Endothelial cell of umbilical vein (primary cell): ENCODE measurements around the gene FBXL17. TPM values are rescaled to one million over a fixed set of nuclear protein-coding genes. Genes with fewer than 3 reads are reported as not detected.

ENCODE experiments used
- BruUV-seq: library from RNA; stranded (reverse); fragments of 400-500 nt; replicated peaks from 2 replicates; lab custom pipeline; 2021; lab: Mats Ljungman, UMichigan
- CTCF ChIA-PET: fragments of 300-600, 350-600 bp; sonication (Branson Sonifier 250); formaldehyde crosslinking; loops from one replicate; lab custom pipeline; 2021; ENCODE audit warnings: antibody characterized with exemption, inconsistent platforms; lab: Charles Lee
- POLR2A ChIA-PET: fragments of 300-600, 350-600 bp; sonication (Branson Sonifier 250); formaldehyde crosslinking; loops from one replicate; lab custom pipeline; 2021; ENCODE audit warnings: antibody characterized with exemption, inconsistent platforms; lab: Charles Lee
- DNase-seq: peaks from one replicate; pipeline ENCODE4 v3.0.0-alpha.2; 2011; ENCODE audit warnings: low read depth, low spot score
- FAIRE-seq: peaks from 2 replicates; lab custom pipeline; 2011; peaks lifted over from hg19 to GRCh38; lab: Jason Lieb, UNC
- H2AFZ ChIP-seq: 2 replicates; pipeline ENCODE4 v1.6.0; 2012; ENCODE audit warnings: low read depth, low read length, control low read depth, inconsistent platforms
- H3K27ac ChIP-seq: 2 replicates; pipeline ENCODE4 v1.5.1; 2011; ENCODE audit warnings: low read depth, mild to moderate bottlenecking, control low read depth, low read length, moderate library complexity; ENCODE audit not compliant: insufficient read depth
- H3K27me3 ChIP-seq, 2 experiments: 2 replicates each; pipeline versions ENCODE4 v1.6.0 to v1.6.1; 2011; ENCODE audit warnings: low read length in 2 of 2, mixed read lengths in 1 of 2; ENCODE audit not compliant: control insufficient read depth in 2 of 2, insufficient read depth in 2 of 2
- H3K36me3 ChIP-seq, 2 experiments: 2 replicates in 1 of 2; 3 replicates in 1 of 2; pipeline ENCODE4 v1.5.1; 2011; ENCODE audit warnings: low read length in 2 of 2, mild to moderate bottlenecking in 1 of 2, moderate library complexity in 1 of 2; ENCODE audit not compliant: control insufficient read depth in 2 of 2, insufficient read depth in 2 of 2; ENCODE audit errors: extremely low read depth in 1 of 2
- H3K4me1 ChIP-seq: 3 replicates; pipeline ENCODE4 v1.5.1; 2011; ENCODE audit warnings: mild to moderate bottlenecking, low read length; ENCODE audit not compliant: control insufficient read depth, insufficient read depth; ENCODE audit errors: extremely low read depth
- H3K4me2 ChIP-seq: 2 replicates; pipeline ENCODE4 v1.6.1; 2011; ENCODE audit warnings: low read length, control low read depth, mixed read lengths; ENCODE audit not compliant: insufficient read depth
- H3K4me3 ChIP-seq, 3 experiments: fragments of 200-600 bp in 1 of 3; sonication (generic), shearing (Covaris generic) in 1 of 3; replicated peaks in 1 of 3; 2 replicates each; pipeline ENCODE4 v1.5.1; 2011 to 2016; ENCODE audit warnings: control low read depth in 3 of 3, low read length in 3 of 3, mild to moderate bottlenecking in 2 of 3, inconsistent platforms in 1 of 3, low read depth in 1 of 3, moderate library complexity in 1 of 3; ENCODE audit not compliant: insufficient read depth in 1 of 3
- H3K79me2 ChIP-seq: 2 replicates; pipeline ENCODE4 v1.6.0; 2012; ENCODE audit warnings: low read length, inconsistent platforms; ENCODE audit not compliant: control insufficient read depth, insufficient read depth
- H3K9ac ChIP-seq: replicated peaks from 2 replicates; pipeline ENCODE3; 2011; ENCODE audit warnings: low read length, control low read depth; ENCODE audit not compliant: insufficient read depth; ENCODE audit errors: extremely low read depth
- H3K9me1 ChIP-seq: replicated peaks from 3 replicates; pipeline ENCODE4 v1.6.0; 2011; ENCODE audit warnings: mild to moderate bottlenecking, low read length; ENCODE audit not compliant: control insufficient read depth, insufficient read depth; ENCODE audit errors: extremely low read depth
- H3K9me3 ChIP-seq: replicated peaks from 2 replicates; pipeline ENCODE4 v1.5.1; 2012; ENCODE audit warnings: low read length, inconsistent platforms; ENCODE audit not compliant: control insufficient read depth, insufficient read depth
- H4K20me1 ChIP-seq: replicated peaks from 2 replicates; pipeline ENCODE3; 2011; ENCODE audit warnings: mild to moderate bottlenecking, low read length; ENCODE audit not compliant: control insufficient read depth, insufficient read depth; ENCODE audit errors: extremely low read depth
- EZH2 ChIP-seq: IDR thresholded peaks from 2 replicates; pipeline ENCODE4 v1.6.1; 2012; ENCODE audit warnings: borderline replicate concordance, low read depth, mild to moderate bottlenecking, moderate library complexity, low read length, inconsistent platforms; ENCODE audit not compliant: severe bottlenecking
- GATA2 ChIP-seq: IDR thresholded peaks from 2 replicates; pipeline ENCODE4 v1.7.0; 2011; ENCODE audit warnings: low read depth, mild to moderate bottlenecking, moderate library complexity, mixed read lengths, low read length; ENCODE audit not compliant: insufficient read length, insufficient read depth
- JUN ChIP-seq: IDR thresholded peaks from 2 replicates; pipeline ENCODE4 v1.6.1; 2011; ENCODE audit warnings: borderline replicate concordance, low read depth; ENCODE audit not compliant: insufficient read length, insufficient read depth
- MAX ChIP-seq: IDR thresholded peaks from 2 replicates; pipeline ENCODE4 v1.6.1; 2011; ENCODE audit not compliant: insufficient read depth, insufficient read length
- MYC ChIP-seq: IDR thresholded peaks from one replicate; pipeline ENCODE4 v1.6.1; 2011; ENCODE audit warnings: mild to moderate bottlenecking, low read depth, low read length
- dilution Hi-C: fragments of 300-500 bp; cut with MboI; formaldehyde crosslinking; loops from one replicate; pipeline ENCODE4 v1.15.0; 2019; ENCODE audit warnings: low sequenced_read_pairs; ENCODE audit not compliant: extremely low pct_ligation_motif_present
- intact Hi-C: fragments of 100-400 bp; cut with micrococcal nuclease; formaldehyde crosslinking; loops from one replicate; pipeline ENCODE4 v1.10.0; 2022
- polyA plus RNA-seq, 4 experiments: library from polyadenylated mRNA; depleted of rRNA in 3 of 4; stranded (reverse) in 3 of 4; unstranded in 1 of 4; fragments of >200 nt; gene quantifications; 2 replicates each; pipeline versions ENCODE4 v1.2.1 to v1.2.3, GENCODE V29; 2011 to 2012; ENCODE audit warnings: missing spikeins in 1 of 4
- total RNA-seq: library from RNA; stranded (reverse); gene quantifications from 2 replicates; pipeline ENCODE4 v1.2.3, GENCODE V29; 2021

FBXL17 gene
- total and polyA plus RNA-seq, 2 donors (not counting 3 experiments of a cell fraction or from before 2014, with no cell fraction given): 2.7 to 8.8 TPM

GRCh38 chr5:108196276-108196675, 185.6 kb downstream of the FBXL17 start:
- Histone ChIP-seq H3K9me3 (no peaks in the 10 kb centered on the region), H3K36me3 (no peaks in the 10 kb centered on the region), H3K9me1 (no peaks in the 10 kb centered on the region), H3K4me2 (no peak overlapping the region), H4K20me1 (no peaks in the 10 kb centered on the region), H3K79me2 (no peaks in the 10 kb centered on the region), H3K9ac (no peak overlapping the region), H3K4me3 (no peak overlapping the region), H3K27ac (no peak overlapping the region), H3K4me1 (no peaks in the 10 kb centered on the region), H2AFZ (no peak overlapping the region), H3K27me3 (no peaks in the 10 kb centered on the region)
- POLR2A ChIA-PET: no interaction called here
- CTCF ChIA-PET: interaction anchor here (1.3 kb wide), 1 partner anchor 64 kb away, joined by 3 read pairs; no protein-coding TSS in a partner anchor
- DNase-seq (no peak), FAIRE-seq (no peak)
- intact Hi-C loops (no loop called here), dilution Hi-C loops (no loop called here)
- TF ChIP-seq GATA2 (no peak), MAX (no peak), EZH2 (no peak), JUN (no peak)
- BruUV-seq: no TSS peak

- CTCF ChIA-PET: interaction anchor here (0.9 kb wide), 2 partner anchors 11 to 13 kb away, joined by 3 read pairs; no protein-coding TSS in a partner anchor
- no TSS peak for BruUV-seq
- FAIRE-seq (no peak), DNase-seq (no peak)
- Histone ChIP-seq H3K9ac (no peak overlapping the region), H2AFZ (no peak overlapping the region), H3K4me1 (no peaks in the 10 kb centered on the region), H3K36me3 (no peaks in the 10 kb centered on the region), H3K4me2 (no peak overlapping the region), H3K9me3 (no peaks in the 10 kb centered on the region), H3K27ac (no peak overlapping the region), H3K4me3 (no peak overlapping the region), H4K20me1 (no peaks in the 10 kb centered on the region), H3K9me1 (no peaks in the 10 kb centered on the region), H3K79me2 (no peaks in the 10 kb centered on the region), H3K27me3 (no peaks in the 10 kb centered on the region)
- POLR2A ChIA-PET: no interaction called here
- no peak for TF ChIP-seq MYC
- intact Hi-C loops: no loop called here
- dilution Hi-C loops: no loop called here
These were observed 188.7 kb downstream of the FBXL17 start for GRCh38 chr5:108193021-108193795.
